Measurements from ENCODE around the gene TFF2.

TFF2 gene, protein sequence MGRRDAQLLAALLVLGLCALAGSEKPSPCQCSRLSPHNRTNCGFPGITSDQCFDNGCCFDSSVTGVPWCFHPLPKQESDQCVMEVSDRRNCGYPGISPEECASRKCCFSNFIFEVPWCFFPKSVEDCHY

DNA sequence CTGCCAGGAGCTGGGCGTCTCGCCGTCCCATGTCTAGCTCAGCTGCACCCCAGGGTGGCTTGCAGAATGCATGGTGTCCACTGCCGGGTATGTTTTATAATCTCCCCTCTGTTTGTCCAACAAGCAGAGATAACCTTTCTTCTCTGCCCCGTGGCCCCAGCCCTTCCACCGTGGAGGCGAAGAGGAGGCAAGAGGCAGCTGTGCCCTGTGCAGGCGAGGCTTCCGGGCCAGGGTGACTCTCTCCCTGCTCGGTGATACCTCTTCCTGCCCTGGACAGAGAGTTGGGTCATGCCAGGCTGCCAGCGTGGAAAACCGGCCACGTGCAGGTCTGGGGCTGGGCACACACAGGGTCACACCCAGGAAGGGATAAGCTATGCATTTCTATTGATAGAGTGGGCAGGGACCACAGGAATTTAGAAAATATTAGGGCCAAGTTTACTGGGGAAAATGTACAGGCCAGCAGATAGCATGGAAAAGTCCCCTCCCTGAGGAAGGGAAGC is at the start of gene TFF2:
TFF2 (minus strand) TSS at position 68 of the 500 bp plus-strand sequence; CDS start at position 31, 37 bp downstream.
- DNase-seq (ENCODE audit: low read depth): no peak
- H3K4me3 ChIP-seq (ENCODE audit: low read depth, low read length): no peak within 1 kb of the TSS
- TF ChIP-seq, protein P1, sequence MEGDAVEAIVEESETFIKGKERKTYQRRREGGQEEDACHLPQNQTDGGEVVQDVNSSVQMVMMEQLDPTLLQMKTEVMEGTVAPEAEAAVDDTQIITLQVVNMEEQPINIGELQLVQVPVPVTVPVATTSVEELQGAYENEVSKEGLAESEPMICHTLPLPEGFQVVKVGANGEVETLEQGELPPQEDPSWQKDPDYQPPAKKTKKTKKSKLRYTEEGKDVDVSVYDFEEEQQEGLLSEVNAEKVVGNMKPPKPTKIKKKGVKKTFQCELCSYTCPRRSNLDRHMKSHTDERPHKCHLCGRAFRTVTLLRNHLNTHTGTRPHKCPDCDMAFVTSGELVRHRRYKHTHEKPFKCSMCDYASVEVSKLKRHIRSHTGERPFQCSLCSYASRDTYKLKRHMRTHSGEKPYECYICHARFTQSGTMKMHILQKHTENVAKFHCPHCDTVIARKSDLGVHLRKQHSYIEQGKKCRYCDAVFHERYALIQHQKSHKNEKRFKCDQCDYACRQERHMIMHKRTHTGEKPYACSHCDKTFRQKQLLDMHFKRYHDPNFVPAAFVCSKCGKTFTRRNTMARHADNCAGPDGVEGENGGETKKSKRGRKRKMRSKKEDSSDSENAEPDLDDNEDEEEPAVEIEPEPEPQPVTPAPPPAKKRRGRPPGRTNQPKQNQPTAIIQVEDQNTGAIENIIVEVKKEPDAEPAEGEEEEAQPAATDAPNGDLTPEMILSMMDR (IDR thresholded peaks at IDR 0.05; ENCODE audit: control insufficient read depth, extremely low read depth, insufficient read depth): no peak

DNA sequence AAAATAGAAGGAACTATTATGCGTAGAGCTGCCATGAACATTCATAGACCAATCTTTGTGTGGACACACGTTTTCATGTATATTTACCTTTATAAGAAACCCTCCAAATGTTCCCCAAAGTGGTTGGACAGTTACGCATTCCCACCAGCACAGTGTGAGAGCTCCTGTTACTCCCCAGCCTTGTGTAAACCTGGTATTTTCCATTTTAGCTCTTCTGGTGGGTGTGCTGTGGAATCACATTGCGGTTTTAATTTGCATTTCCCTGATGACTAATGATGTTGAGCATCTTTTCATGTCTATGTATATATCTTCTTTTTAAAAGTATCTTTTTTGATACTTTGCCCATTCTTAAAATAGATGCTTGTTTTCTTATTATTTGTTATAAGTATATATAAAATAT is 49.7 kb upstream of the TFF2 start:
- TF ChIP-seq, protein P1 (IDR thresholded peaks at IDR 0.05; ENCODE audit: control insufficient read depth, extremely low read depth, insufficient read depth): no peak
- H3K4me3 ChIP-seq (ENCODE audit: low read depth, low read length): no peak overlapping the region
- no peak for DNase-seq (ENCODE audit: low read depth)

DNA sequence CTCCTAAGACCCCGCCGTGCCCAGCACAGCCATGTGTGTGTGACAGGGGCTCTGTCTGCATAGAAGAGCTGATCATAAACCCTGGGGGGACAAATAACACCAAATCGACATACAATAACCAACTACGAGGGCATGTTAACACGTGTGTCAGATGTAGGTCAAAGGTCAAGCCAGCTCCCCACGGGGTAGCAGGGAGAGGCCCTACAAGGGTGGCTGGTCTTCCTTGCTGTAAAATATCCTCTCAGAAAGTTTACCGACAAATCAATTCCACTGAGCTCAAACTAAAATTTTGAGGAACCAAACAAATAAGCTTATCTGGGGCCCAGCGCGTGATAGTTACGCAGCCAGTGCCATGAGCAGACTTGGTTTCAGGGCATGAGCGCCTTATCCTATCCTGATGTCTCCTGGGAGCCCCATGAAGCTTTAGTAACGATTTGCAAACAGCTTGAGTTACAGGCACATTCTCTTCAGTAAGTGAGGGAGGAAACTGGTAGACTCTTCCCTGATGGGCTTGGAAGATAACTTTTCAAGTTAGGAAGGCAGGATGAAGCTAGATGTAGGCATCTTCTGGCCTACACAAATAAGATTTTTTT is 47.7 kb upstream of the TFF2 start:
- DNase-seq (ENCODE audit: low read depth): no peak
- TF ChIP-seq, protein P1 (IDR thresholded peaks at IDR 0.05; ENCODE audit: control insufficient read depth, extremely low read depth, insufficient read depth): no peak
- no peak overlapping the region for H3K4me3 ChIP-seq (ENCODE audit: low read depth, low read length)

DNA sequence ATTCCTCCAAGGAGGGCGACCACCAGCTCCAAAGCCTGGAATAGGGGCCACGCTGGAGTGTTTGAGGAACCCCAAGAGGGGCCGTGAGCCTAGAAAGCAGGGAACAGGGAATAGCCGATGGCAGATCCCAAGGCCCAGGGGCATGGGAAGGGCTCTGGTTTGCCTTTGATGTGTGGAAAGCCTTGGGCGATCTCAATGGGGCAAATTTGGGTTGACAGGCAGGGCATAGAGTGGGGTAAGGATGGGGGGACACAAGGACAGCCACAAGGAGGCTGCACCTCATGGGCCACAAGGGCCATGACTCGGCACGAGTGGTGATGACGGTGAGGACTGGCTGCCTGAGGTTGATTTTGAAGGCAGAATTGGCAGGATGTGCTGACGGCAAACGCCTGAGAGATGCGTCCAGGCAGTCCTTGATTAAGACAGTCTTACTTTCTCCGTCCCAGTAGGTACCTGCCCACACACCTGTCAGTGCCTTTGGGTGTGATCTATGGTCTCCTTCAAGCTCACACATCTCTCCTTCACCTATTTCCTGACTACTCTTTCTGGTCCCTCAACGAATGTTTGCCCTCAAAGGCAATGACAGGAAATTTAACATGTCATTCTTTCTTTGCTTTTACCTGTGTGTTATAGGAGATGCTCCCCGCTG is 47.1 kb upstream of the TFF2 start:
- H3K4me3 ChIP-seq (ENCODE audit: low read depth, low read length): no peak overlapping the region

DNA sequence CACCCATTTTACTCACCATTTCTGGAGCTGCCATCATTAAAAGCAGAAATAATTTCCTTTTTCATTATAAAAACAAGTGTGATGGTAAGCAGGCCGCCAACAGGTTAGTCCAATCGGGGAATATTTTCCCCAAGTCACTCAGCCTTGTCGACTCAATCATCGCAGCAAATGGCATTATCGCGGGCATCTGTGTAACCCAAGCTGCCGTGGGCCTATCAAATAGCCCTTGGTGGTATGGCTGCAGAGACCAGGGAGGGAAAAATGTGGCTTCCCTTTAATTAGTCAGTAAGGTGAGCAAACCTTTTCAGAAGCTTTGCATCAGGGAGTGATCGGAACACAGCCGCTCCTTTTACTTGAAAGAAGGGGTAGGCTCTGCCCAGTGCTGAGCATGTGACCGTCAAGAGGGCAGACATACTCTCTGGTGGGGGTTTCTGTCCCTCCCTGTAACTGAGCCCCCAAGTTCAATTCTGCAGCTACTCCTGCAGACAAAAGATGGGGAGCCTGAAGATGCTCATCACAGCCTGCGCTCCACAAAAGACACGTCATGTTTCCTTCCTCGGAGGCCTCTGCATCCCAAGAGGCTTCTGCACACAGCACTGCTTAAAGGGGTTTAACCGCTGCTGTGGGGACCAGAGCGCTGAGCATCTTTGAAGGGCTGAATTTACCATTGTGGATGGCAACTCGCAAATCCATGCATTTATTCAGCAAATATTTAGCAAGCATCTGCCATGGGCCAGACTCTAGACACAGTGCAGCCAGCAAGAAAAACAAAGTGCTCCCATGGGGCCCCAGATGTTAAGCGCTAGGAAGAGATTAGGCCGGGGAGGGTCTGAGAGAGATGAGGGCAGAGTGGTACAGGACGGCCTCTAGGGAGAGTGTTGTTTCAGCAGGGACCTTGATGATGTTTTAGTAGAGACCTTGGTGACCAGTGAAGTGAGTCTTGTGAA is 46.3 kb upstream of the TFF2 start:
- TF ChIP-seq, protein P1 (IDR thresholded peaks at IDR 0.05; ENCODE audit: control insufficient read depth, extremely low read depth, insufficient read depth): no peak
- no peak for DNase-seq (ENCODE audit: low read depth)
- no peak overlapping the region for H3K4me3 ChIP-seq (ENCODE audit: low read depth, low read length)

More for the DNA sequence above, 47.1 kb upstream of the TFF2 start:
- no peak for DNase-seq (ENCODE audit: low read depth)
- TF ChIP-seq, protein P1 (IDR thresholded peaks at IDR 0.05; ENCODE audit: control insufficient read depth, extremely low read depth, insufficient read depth): no peak

DNA sequence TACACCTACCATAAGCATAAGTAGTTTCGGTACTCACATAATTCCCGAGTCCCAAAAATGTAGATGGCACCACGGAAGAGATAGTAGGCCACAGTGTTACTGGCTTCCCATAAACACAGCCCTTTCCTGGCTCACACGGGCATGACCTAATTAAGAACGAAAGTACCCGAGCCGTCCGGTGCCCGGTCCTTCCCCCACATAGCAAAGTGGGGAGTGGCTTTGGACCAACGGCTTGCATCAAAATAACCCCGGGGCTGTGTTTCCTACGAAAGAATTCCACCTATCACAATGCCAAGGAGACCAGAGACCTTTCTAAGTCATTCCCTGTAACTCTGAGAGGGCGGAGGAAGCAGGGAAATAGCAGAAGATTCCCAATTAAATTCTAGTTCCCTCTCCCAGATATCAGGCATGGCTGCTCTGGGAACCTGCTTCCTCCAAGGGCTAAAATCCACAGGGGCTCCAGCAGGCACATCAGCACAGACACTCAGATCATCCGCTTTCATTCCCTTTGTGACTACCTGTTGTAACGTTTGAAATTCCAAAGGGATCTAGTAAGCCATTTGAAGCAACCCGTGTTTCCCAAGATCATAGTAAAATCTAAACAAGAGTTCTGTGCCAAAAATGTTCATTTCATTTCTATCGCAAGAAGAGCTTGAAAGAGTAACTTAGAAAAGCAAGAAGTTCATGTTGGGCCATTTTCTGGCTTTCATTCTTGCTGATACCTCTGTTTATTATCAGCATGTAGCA is 45.3 kb upstream of the TFF2 start, which contains the start of gene TMPRSS3:
TMPRSS3 (minus strand) TSS at position 148 of the 747 bp plus-strand sequence. CDS start 635 bp downstream, outside the sequence.
- TF ChIP-seq, protein P1 (IDR thresholded peaks at IDR 0.05; ENCODE audit: control insufficient read depth, extremely low read depth, insufficient read depth): no peak
- no peak for DNase-seq (ENCODE audit: low read depth)
- no peak within 1 kb of the TSS for H3K4me3 ChIP-seq (ENCODE audit: low read depth, low read length)
